ENCODE measurements around the gene IRF2BPL. TPM values are rescaled to one million over a fixed set of nuclear protein-coding genes. Genes with fewer than 3 reads are reported as not detected.

Gene IRF2BPL
- polyA plus RNA-seq, 1 donor (not counting 4 experiments of a cell fraction or from before 2014, with no cell fraction given): 5.6 TPM

DNA sequence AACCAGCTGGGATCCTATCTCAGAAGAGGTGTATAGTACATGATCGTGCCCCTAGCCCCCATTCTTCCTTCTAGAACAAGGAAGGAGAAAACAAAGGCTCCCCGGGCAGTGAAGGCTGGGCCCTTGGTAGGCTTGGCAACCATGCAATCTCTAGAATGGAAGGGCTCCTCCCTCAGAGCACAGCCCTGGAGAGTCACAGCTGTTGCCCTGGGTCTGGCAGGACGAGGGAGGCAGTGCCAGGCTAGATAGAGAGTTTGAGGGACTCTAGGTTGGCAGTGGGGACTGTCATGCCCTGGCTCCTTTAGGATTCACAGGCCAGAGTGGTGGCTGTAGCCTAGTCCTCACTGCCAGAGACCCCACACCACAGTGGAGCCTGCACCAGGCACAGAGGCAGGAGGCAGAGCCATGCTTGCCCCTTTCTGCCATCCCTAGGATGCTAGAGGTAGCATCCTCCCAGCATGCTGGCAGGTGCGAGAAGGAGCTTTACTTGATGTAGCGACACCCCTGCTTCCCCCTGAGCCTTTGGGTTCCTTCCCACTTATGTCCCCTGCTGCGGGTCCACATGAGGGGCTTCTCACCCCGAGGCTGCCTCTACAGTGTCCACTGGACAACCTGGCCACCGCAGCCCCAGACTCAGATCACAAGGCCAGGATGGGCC lies 36.1 kb upstream of the IRF2BPL start:
- TF ChIP-seq CTCF (optimal IDR thresholded peaks at IDR 0.05 in 1 of 3, IDR thresholded peaks at IDR 0.05 in 1 of 3, conservative IDR thresholded peaks at IDR 0.05 in 1 of 3; ENCODE audit: extremely low read depth in 1 of 3, insufficient read depth in 2 of 3, low read length in 3 of 3) (no peak), EZH2 (IDR thresholded peaks at IDR 0.05; ENCODE audit: low read length) (no peak)
- no peak overlapping the region for H3K9ac ChIP-seq (ENCODE audit: control insufficient read depth, extremely low read depth, insufficient read depth, low read length)
- H3K9me3 ChIP-seq (ENCODE audit: control insufficient read depth, low read depth, low read length): no peaks in the 10 kb centered on the region
- no peak overlapping the region for H2AFZ ChIP-seq (ENCODE audit: control insufficient read depth, low read length)
- H3K9me1 ChIP-seq (ENCODE audit: control insufficient read depth, extremely low read depth, insufficient read depth, low read length): no peaks in the 10 kb centered on the region
- no peaks in the 10 kb centered on the region for H3K79me2 ChIP-seq (ENCODE audit: control insufficient read depth, insufficient read depth, low read length)
- H3K4me1 ChIP-seq (ENCODE audit: control insufficient read depth, extremely low read depth, insufficient read depth, low read length): no peaks in the 10 kb centered on the region
- no peaks in the 10 kb centered on the region for H4K20me1 ChIP-seq (ENCODE audit: control insufficient read depth, extremely low read depth, insufficient read depth, low read length)
- H3K36me3 ChIP-seq (ENCODE audit: control insufficient read depth in 2 of 2, extremely low read depth in 1 of 2, insufficient read depth in 2 of 2, low read length in 2 of 2): no peaks in the 10 kb centered on the region
- no peak overlapping the region for H3K4me2 ChIP-seq (ENCODE audit: control insufficient read depth, extremely low read depth, insufficient read depth, low read depth, low read length)
- FAIRE-seq (no peak), DNase-seq (ENCODE audit: low read depth, low spot score) (no peak)
- no peak overlapping the region for H3K4me3 ChIP-seq (ENCODE audit: control insufficient read depth in 2 of 3, extremely low read depth in 1 of 3, insufficient read depth in 2 of 3, low read depth in 1 of 3, low read length in 3 of 3)
- H3K27me3 ChIP-seq (ENCODE audit: control insufficient read depth, extremely low read depth, insufficient read depth, low read length): no peaks in the 10 kb centered on the region
- dilution Hi-C loops (cut with MboI; ENCODE audit: extremely low pct_ligation_motif_present, low sequenced_read_pairs): no loop called here
- H3K27ac ChIP-seq (ENCODE audit: control insufficient read depth, insufficient read depth, low read length): no peak overlapping the region

GRCh38 chr14:77063571-77064171 lies 35.2 kb upstream of the IRF2BPL start:
- Histone ChIP-seq H3K79me2 (ENCODE audit: control insufficient read depth, insufficient read depth, low read length) (no peaks in the 10 kb centered on the region), H3K27ac (ENCODE audit: control insufficient read depth, insufficient read depth, low read length) (no peak overlapping the region), H2AFZ (ENCODE audit: control insufficient read depth, low read length) (no peak overlapping the region), H3K4me1 (ENCODE audit: control insufficient read depth, extremely low read depth, insufficient read depth, low read length) (no peaks in the 10 kb centered on the region), H3K4me2 (ENCODE audit: control insufficient read depth, extremely low read depth, insufficient read depth, low read depth, low read length) (no peak overlapping the region), H3K27me3 (ENCODE audit: control insufficient read depth, extremely low read depth, insufficient read depth, low read length) (no peaks in the 10 kb centered on the region), H3K9me3 (ENCODE audit: control insufficient read depth, low read depth, low read length) (no peaks in the 10 kb centered on the region), H3K9ac (ENCODE audit: control insufficient read depth, extremely low read depth, insufficient read depth, low read length) (no peak overlapping the region), H3K4me3 (ENCODE audit: control insufficient read depth in 2 of 3, extremely low read depth in 1 of 3, insufficient read depth in 2 of 3, low read depth in 1 of 3, low read length in 3 of 3) (no peak overlapping the region), H3K36me3 (ENCODE audit: control insufficient read depth in 2 of 2, extremely low read depth in 1 of 2, insufficient read depth in 2 of 2, low read length in 2 of 2) (no peaks in the 10 kb centered on the region), H4K20me1 (ENCODE audit: control insufficient read depth, extremely low read depth, insufficient read depth, low read length) (no peaks in the 10 kb centered on the region), H3K9me1 (ENCODE audit: control insufficient read depth, extremely low read depth, insufficient read depth, low read length) (no peaks in the 10 kb centered on the region)
- no peak for TF ChIP-seq CTCF (optimal IDR thresholded peaks at IDR 0.05 in 1 of 3, IDR thresholded peaks at IDR 0.05 in 1 of 3, conservative IDR thresholded peaks at IDR 0.05 in 1 of 3; ENCODE audit: extremely low read depth in 1 of 3, insufficient read depth in 2 of 3, low read length in 3 of 3)
- TF ChIP-seq EZH2 (IDR thresholded peaks at IDR 0.05; ENCODE audit: low read length): no peak
- DNase-seq (ENCODE audit: low read depth, low spot score) (no peak), FAIRE-seq (no peak)
- dilution Hi-C loops (cut with MboI; ENCODE audit: extremely low pct_ligation_motif_present, low sequenced_read_pairs): no loop called here
